ENCODE measurements around the gene CHST8.
"Not testable (repeated sequence)": the region's sequence is repeated elsewhere in the genome, so short reads cannot be mapped to it uniquely, and the experiment has no call there.

The CHST8 gene
- 0 reads per million in 4 experiments for total RNA-seq

- DNase-seq: no peak
Measured at GRCh38 chr19:33621811-33622504, at the start of gene CHST8. CHST8 (plus strand) TSS chr19:33621953; CDS start chr19:33689262, 67,309 bp downstream.

GRCh38 chr19:33572929-33573328 lies 48.8 kb upstream of the CHST8 start:
- no peak for DNase-seq

- DNase-seq: no peak
Measured at GRCh38 chr19:33574824-33575223, 46.9 kb upstream of the CHST8 start.

DNA sequence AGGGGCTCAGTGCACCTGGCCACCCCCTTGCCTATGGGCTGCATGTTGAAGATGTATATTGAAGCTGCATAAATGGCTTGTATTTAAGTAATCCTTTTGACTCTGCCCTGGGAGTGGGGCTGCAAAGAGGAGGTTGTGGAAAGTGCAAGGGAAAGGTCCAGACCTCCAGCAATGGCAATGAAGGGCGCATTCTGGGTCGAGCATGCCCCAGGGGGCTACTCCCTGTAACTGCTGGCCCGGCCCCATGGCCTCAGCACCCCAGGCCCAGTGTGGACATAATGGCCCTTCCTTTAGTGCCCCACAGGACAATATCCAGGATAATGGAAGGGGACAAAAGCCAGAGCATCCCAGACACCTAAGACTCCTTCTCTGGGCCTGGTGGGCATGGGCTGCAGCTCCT lies 43.1 kb upstream of the CHST8 start:
- DNase-seq: no peak

GRCh38 chr19:33580026-33580644 lies 41.6 kb upstream of the CHST8 start:
- no peak for DNase-seq

DNA sequence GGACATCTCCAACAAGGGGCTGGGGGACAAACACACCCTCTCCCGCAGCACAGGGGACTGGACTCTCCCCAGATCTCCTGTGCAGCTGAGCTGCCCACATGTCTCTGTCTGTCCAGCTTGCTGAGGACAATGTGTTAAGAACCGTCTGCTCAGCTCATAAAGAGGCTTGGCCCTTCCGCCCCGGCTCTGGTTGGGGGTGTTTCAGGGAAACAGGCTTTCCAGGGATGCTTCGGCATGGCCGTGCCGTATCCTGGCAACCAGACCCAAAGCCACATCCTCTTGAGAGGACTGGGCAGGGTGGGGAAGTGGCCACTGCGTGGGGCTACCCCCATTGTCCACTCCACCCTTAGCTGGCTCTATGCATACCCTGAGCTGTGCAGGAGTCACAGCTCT lies 41.1 kb upstream of the CHST8 start:
- DNase-seq: no peak

DNA sequence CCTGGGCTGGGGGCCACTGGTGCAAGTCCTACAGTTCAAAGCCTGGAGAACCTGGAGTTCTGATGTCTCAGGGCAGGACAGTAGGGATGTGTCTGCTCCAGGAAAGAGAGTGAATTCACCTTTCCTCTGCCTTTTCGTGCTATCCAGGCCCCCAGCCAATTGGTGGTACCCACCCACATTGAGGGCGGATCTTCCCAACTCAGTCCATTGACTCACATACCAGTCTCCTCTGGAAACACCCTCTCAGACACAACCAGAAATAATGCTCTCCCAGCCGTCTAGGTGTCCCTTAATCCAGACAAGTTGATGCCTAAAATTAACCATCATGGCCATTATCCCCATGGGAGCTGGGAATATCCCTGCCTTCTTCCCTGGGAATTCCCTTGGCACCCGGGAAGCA lies 38.8 kb upstream of the CHST8 start:
- DNase-seq: no peak

DNA sequence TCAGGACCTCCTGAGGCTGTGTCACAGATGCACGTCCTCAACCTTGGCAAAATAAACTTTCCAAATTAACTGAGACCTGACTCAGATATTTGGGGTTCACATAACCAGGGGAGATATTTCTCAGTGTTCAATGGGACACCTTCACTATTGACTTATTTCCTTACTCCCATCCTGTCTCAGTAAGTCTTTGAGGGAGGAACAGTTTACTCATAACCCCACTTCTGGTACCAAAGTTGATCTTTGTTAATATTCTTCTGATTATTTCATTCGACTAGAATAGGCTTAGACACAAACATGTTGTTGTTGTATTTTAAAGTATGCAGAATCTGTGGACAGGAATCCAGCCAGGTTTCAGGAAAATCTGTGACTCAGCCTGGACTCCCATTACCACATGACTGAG lies 34.6 kb upstream of the CHST8 start:
- no peak for DNase-seq

- DNase-seq: no peak
Measured at GRCh38 chr19:33590224-33590623, 31.5 kb upstream of the CHST8 start.

DNA sequence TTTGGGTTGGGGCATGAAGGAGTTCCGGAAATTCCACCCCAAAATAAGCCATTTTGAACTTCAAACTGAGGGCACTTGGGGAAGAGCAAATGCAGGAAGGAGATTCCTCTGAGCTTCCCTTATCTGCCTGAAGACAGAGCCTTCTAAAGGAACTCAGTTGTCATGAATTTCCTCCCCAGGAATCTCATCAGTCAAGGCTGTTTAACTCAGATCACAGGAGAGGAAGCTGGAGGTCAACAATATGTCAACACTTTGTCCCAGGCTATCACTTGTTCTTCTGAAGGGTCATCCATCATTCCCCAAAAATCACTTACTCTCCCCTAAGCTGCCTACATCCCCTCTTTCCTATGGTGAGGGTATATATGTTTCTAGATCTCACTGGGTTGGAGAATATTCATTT lies 26.0 kb upstream of the CHST8 start:
- DNase-seq: no peak

- no peak for DNase-seq
Measured at GRCh38 chr19:33601583-33601982, 20.2 kb upstream of the CHST8 start.

GRCh38 chr19:33602576-33603204 lies 19.1 kb upstream of the CHST8 start:
- DNase-seq: no peak

- no peak for DNase-seq
Measured at GRCh38 chr19:33603377-33603776, 18.4 kb upstream of the CHST8 start.

- no peak for DNase-seq
Measured at GRCh38 chr19:33604651-33605050, 17.1 kb upstream of the CHST8 start.

DNA sequence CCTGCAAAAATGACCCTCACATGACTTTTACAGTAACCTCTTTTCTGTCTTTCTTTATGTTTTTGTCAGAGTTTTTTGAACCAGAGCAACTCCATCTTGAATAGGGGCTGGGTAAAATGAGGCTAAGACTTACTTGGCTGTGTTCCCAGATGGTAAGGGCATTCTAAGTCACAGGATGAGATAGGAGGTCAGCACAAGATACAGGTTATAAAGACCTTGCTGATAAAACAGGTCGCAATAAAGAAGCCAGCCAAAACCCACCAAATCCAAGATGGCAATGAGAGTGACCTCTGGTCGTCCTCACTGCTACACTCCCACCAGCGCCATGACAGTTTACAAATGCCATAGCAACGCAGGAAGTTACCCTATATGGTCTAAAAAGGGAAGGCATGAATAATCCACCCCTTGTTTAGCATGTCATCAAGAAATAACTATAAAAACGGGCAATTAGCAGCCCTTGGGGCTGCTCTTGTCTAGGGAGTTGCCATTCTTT lies 15.9 kb upstream of the CHST8 start:
- not testable (repeated sequence) for DNase-seq

GRCh38 chr19:33606556-33606955 lies 15.2 kb upstream of the CHST8 start:
- no peak for DNase-seq

GRCh38 chr19:33609353-33609752 lies 12.4 kb upstream of the CHST8 start:
- no peak for DNase-seq

- no peak for DNase-seq
Measured at GRCh38 chr19:33610588-33610987, 11.2 kb upstream of the CHST8 start.

GRCh38 chr19:33612928-33613619 lies 8.7 kb upstream of the CHST8 start:
- DNase-seq: no peak

DNA sequence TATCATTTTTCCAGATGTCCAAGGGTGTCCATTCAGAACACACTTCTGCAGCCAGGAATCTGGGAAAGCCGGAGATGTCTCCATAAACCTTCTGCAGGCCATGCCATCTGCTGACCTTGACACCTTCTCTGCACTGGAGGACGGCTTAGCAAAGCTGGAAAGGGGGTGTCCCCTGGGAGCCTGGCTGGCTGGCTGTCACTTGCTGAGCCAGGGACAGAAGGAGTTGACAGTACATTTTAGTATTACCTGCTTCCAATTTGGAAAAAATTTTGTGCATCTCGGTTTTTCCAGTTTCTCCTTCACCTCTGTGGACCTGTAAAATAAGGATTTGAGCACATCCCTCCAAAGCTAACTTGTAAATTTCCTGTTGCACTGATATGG lies 8.1 kb upstream of the CHST8 start:
- DNase-seq: no peak

DNA sequence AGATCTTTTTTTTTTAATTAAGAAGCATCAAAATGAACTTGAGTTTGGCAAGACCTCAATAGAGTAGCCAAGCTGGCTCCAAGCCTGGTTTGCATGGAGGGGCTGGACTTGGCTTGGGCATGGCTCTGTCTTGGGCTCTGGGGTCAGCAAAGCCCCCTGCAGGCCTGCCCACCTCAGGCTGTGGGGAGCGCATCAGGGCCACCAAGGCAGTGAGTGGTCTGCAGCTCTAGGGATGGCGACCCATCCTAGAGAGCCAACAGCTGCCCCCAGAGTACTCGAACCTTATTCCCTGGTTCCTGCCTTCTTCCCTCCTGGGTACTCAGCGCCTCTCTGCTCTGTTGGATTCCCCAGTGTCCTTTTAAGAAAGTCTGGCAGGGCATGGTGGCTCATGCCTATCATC lies 5.4 kb upstream of the CHST8 start:
- DNase-seq: no peak

GRCh38 chr19:33616857-33617256 lies 4.9 kb upstream of the CHST8 start:
- DNase-seq: no peak

DNA sequence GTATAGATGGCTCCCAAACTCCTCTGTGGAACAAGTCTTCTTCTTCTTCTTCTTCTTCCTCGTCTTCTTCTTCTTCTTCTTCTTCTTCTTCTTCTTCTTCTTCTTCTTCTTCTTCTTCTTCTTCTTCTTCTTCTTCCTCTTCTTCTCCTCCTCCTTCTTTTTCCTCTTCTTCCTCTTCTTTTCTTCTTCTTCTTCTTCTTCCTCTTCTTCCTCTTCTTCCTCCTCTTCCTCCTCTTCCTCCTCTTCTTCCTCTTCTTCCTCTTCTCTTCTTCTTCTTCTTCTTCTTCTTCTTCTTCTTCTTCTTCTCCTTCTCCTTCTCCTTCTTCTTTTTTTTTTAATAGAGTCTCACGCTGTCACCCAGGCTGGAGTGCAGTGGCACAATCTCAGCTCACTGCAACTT lies 3.4 kb upstream of the CHST8 start:
- not testable (repeated sequence) for DNase-seq

GRCh38 chr19:33618884-33619283 lies 2.9 kb upstream of the CHST8 start:
- DNase-seq: no peak
